Stimulated activated CD8-positive, alpha-beta memory T cell treated with anti-CD3 and anti-CD28 coated beads, Interleukin-15, amount 100 ng/mL, for 1 hour (primary cell): ENCODE measurements around the gene EIF4E1B.

Experiments
- DNase-seq: peaks from one replicate; pipeline ENCODE4 v3.0.0-alpha.2; 2020; ENCODE audit warnings: low read depth

EIF4E1B gene

GRCh38 chr5:176627582-176627981 is 2.9 kb upstream of the EIF4E1B start:
- no peak for DNase-seq

- no peak for DNase-seq
Measured at GRCh38 chr5:176628406-176629228, 1.9 kb upstream of the EIF4E1B start.

- no peak for DNase-seq
Measured at GRCh38 chr5:176629317-176629852, 1.1 kb upstream of the EIF4E1B start.

- DNase-seq, result no peak
Measured at GRCh38 chr5:176630681-176631222, 277 bp downstream of the EIF4E1B start.

- DNase-seq, result no peak
Measured at GRCh38 chr5:176631383-176632200, 1.1 kb downstream of the EIF4E1B start.

GRCh38 chr5:176632745-176633144 is 2.3 kb downstream of the EIF4E1B start:
- no peak for DNase-seq

- no peak for DNase-seq
Measured at GRCh38 chr5:176633598-176633997, 3.1 kb downstream of the EIF4E1B start.

- no peak for DNase-seq
Measured at GRCh38 chr5:176636426-176636825, 6.0 kb downstream of the EIF4E1B start.

GRCh38 chr5:176637556-176637955 is 7.1 kb downstream of the EIF4E1B start:
- no peak for DNase-seq

- no peak for DNase-seq
Measured at GRCh38 chr5:176638437-176638836, 8.0 kb downstream of the EIF4E1B start.

- no peak for DNase-seq
Measured at GRCh38 chr5:176639208-176639607, 8.7 kb downstream of the EIF4E1B start.

GRCh38 chr5:176639981-176640380 is 9.5 kb downstream of the EIF4E1B start:
- no peak for DNase-seq

GRCh38 chr5:176640616-176641015 is 10.1 kb downstream of the EIF4E1B start:
- DNase-seq, result no peak

- DNase-seq, result no peak
Measured at GRCh38 chr5:176642675-176643490, 12.4 kb downstream of the EIF4E1B start.

- DNase-seq, result no peak
Measured at GRCh38 chr5:176643491-176644219, 13.2 kb downstream of the EIF4E1B start.

GRCh38 chr5:176644294-176644693 is 13.8 kb downstream of the EIF4E1B start:
- DNase-seq, result no peak

GRCh38 chr5:176644878-176645670 is 14.6 kb downstream of the EIF4E1B start:
- DNase-seq, result no peak

- DNase-seq, result no peak
Measured at GRCh38 chr5:176646049-176646706, 15.7 kb downstream of the EIF4E1B start.

GRCh38 chr5:176646707-176647029 is 16.2 kb downstream of the EIF4E1B start:
- no peak for DNase-seq
